Measurements from ENCODE around the gene PLA2G2E.
"Not testable (repeated sequence)": the region's sequence is repeated elsewhere in the genome, so short reads cannot be mapped to it uniquely, and the experiment has no call there.

Gene PLA2G2E

GRCh38 chr1:19880841-19881240 lies 42.6 kb downstream of the PLA2G2E start:
- DNase-seq = not testable (repeated sequence)

DNA sequence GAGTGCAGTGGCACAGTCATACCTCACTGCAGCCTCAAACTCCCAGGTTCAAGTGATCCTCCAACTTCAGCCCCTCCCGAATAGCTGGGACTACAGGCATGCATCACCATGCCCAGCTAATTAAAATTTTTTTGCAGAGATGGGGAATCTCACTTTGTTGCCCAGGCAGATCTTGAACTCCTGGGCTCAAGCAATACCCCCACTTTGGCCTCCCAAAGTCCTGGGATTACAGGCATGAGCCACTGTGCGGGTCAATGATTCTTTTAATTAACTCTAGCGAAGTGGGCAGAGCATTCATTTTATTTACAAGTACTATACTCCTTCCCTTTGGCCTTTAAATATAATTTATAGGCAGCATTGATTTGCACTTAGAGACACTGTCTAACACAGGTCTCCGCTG lies 43.8 kb downstream of the PLA2G2E start:
- DNase-seq = no peak

GRCh38 chr1:19879227-19879626 lies 44.2 kb downstream of the PLA2G2E start:
- no peak for DNase-seq

DNA sequence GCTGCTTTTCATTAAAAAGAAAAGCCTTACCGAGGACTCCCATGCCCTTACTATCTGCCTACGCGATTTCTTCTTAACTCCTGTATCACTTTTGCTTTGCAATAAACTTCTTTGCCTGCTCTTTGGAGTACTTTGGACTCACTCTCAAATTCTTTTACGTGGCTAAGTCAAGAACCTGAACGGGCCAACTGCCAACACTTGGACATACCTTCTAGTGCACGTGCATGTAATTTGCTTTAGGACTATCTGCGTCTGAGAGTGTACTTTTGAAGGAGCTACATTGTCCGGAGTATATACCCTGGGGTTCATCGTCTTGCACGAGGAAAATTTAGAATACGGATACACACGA lies 44.8 kb downstream of the PLA2G2E start:
- DNase-seq = no peak

GRCh38 chr1:19877821-19878636 lies 45.4 kb downstream of the PLA2G2E start:
- DNase-seq = no peak

- no peak for DNase-seq
Observed at GRCh38 chr1:19877181-19877750, 46.2 kb downstream of the PLA2G2E start.

DNA sequence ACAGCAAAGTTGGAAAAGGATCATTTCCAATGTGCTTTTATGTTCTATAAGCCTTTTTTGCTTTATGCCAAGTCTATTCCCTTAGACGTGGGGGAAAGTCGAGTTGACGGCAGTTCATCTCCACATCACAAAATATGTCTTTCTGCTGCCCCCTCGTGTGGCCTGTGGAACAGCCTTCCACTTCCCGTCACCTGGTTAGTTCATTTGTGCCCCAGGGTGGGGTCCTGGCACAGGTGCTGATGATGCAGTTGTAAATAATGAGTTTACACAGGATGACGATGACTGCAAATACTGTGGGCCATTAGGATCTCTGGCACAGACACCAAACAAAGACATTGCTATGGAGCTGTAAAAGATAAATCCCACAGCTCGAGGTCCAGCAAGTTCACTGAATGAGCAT lies 51.2 kb downstream of the PLA2G2E start:
- peak; percentile 61 for DNase-seq

Measured in NCI-H1436 (cell line).